H1 (cell line): ENCODE data around the gene RPS21. TPM values are rescaled to one million over a fixed set of nuclear protein-coding genes. Genes with fewer than 3 reads are reported as not detected.

Source experiments
- BACH1 ChIP-seq: IDR thresholded peaks from 2 replicates; pipeline ENCODE4 v1.6.1; 2012; ENCODE audit warnings: low read length, improper control_type of control experiment
- CEBPB ChIP-seq: IDR thresholded peaks from 2 replicates; pipeline ENCODE4 v1.6.1; 2012; ENCODE audit warnings: low read depth, low read length
- KDM1A ChIP-seq: fragments of 200-600, 300-600 bp; sonication (generic); IDR thresholded peaks from 2 replicates; pipeline ENCODE4 v1.7.1; 2016; ENCODE audit warnings: mild to moderate bottlenecking, low read length, borderline replicate concordance
- KDM5A ChIP-seq: fragments of 200-600 bp; IDR thresholded peaks from 2 replicates; pipeline ENCODE4 v1.7.1; 2012; ENCODE audit warnings: mild to moderate bottlenecking, low read length, inconsistent platforms, mixed read lengths
- PHF8 ChIP-seq: fragments of 200-600 bp; sonication (generic); conservative IDR thresholded peaks from 2 replicates; pipeline ENCODE4 v1.7.1; 2012; ENCODE audit warnings: low read depth, mild to moderate bottlenecking, inconsistent platforms, low read length, moderate library complexity
- RBBP5 ChIP-seq: IDR thresholded peaks from 2 replicates; pipeline ENCODE4 v1.7.1; 2012; ENCODE audit warnings: low read depth, mild to moderate bottlenecking, inconsistent platforms, low read length, moderate library complexity, borderline replicate concordance
- SP4 ChIP-seq: IDR thresholded peaks from 2 replicates; pipeline ENCODE4 v1.6.1; 2012; ENCODE audit warnings: low read length, inconsistent platforms
- polyA plus RNA-seq, 7 experiments: library from polyadenylated mRNA; depleted of rRNA in 3 of 7; stranded (reverse) in 5 of 7; unstranded in 2 of 7; fragments of >200 nt in 5 of 7; fragments of 200-250 nt in 2 of 7; gene quantifications; 1 replicate in 5 of 7; 2 replicates in 1 of 7; 4 replicates in 1 of 7; pipeline versions ENCODE4 v1.2.1 to v1.2.3, GENCODE V29; 2011 to 2013; ENCODE audit warnings: missing spikeins in 2 of 7, mixed read lengths in 2 of 7
- total RNA-seq: library from RNA; stranded (reverse); fragmentation: NEBNext Ultra II Directional; extraction: Animal tissue kit (Norgen Biotek cat#: 25700); gene quantifications from 2 replicates; pipeline ENCODE4 v1.2.1, GENCODE V29; 2021

The RPS21 gene
- total and polyA plus RNA-seq, 2 of the 8 experiments (the other 6 are each of a cell fraction or from before 2014, with no cell fraction given), result 1,787 to 7,219 TPM

DNA sequence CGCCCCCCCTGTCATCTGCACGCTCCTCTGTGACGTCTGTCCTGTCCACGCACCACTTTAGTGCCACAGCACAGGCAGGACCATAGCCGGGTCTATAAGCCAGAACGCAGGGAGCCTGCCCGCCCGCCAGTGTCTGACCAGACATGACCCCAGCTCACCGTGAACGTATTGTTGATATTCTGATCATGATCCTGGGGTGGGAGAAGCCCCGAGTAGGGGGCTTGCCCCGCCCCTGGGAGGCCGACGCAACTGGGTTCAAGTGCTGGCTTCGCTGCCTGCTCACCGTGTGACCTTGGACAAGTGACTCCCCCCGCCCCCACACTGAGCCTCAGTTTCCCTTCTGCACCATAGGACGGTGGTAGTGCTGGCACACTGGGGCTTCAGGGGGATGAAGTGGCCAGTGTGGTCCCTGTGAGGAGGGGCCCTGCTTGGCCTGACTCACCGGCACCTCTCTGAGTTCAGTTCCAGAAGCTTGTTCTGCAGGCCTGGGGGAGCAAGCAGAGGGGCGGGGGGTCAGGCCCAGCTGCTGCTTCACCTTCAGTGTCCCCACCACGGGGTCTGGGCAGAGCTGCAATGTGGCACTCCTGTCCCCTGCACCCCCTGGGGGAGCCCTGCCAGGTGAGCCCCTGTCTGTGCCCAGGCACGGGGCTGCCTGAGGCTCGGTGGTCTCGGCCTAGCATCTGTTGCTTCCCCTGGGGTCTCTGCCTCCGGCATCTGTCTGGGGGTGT is 31.2 kb downstream of the RPS21 start (continued):
- TF ChIP-seq RBBP5, result no peak
- no peak for TF ChIP-seq KDM5A
- TF ChIP-seq PHF8, result no peak
- TF ChIP-seq SP4, result no peak
- no peak for TF ChIP-seq CEBPB
- no peak for TF ChIP-seq BACH1
- no peak for TF ChIP-seq KDM1A
